Fibroblast of skin of back (primary cell): ENCODE results near the gene AAK1.

Experiments
- DNase-seq: peaks from one replicate; pipeline ENCODE4 v3.0.0-alpha.2; 2013

AAK1 gene

DNA sequence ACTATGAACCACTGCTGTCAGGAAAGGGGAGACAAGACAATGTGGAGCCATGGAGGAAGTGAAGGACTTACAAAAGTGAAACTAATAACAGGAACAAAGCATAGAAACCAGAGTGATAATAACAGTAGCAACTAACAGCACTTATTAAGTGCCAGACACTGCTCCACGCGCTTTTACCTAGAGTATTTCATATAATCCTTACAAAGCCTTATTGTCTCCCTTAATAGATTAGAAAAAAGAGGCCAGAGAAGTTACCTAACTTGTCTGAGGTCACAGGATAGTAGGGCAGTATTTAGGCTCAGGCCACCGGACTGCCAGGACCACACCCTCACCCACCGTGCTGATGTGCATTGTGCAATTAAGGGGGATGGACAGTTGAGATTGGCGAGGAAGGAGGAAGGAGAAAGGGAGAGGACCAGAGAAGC lies 107.7 kb downstream of the AAK1 start:
- DNase-seq: no peak

DNA sequence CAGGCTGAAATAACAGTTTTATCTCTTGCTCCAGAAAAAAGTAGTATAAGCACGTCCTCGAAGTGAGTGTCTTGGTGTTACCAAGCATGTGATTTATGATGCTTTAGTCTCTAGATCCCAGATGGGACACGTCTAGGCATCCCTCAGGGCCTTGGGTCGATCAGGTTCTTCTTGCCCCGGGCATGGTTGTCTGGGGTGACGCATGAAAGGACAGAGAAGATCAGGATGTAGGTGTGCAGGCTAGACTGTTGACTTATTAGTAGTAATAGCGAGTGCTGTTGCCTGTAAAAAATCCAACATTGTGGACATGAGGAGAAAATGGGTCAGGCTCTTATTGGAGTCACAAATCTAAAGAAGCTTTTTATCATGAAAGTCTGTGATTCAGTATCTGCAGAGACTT lies 112.4 kb downstream of the AAK1 start:
- DNase-seq: no peak

DNA sequence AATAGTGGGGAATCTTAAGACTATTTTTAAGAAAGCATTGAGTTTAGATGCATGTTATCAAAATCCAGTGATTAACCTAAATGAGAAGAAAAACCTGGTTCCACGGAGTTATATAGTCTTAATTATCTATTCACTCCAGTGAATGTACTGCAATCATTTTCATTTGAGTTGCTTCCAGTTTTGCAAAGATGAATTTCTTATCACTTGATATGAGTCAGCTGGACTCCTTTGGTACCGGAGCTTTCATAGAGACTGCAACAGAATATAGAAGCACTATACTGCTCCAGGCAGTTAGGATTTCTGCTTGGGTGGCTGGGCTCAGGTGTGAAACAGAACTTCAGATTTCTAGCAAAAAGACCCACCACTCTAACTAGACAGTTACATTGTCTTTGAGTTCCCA lies 114.1 kb downstream of the AAK1 start:
- DNase-seq: no peak

DNA sequence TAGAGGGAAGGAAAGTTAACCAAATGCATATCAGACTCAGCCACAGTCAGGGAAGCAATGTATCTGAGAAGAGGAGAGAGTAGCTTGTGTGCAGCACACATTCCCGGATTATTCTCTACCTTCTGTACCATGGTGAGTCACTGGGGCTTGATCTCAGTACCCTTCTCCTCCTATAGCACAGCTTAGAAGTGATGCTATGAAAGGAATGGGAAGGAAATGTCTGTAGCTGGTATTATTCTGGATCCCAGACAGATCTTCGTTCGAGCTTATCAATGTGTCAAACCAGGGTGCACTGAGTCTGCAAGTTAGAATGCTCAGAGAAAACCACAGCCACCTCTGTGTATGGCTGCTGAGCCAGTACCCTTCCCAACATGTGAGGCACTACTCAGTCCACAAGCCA lies 118.3 kb downstream of the AAK1 start:
- no peak for DNase-seq

DNA sequence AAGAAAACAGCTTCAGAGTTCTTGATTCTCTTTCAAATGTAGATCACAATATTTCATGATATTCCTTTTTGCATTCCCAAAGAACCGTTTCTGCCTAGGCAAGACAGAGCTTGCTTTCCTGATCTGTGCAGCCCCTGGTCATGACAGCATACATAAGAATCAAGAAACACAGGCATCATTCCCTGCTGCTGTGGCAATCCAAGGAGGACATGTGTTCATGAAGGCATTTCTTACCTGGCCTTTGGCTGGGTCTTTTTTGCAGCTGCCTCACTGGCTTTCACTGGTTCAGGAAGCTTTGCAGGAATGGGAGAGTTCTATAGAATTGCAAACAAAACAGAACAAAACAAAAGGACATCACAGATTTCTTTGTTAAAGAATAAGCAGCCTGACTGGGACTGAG lies 118.7 kb downstream of the AAK1 start:
- DNase-seq: no peak

DNA sequence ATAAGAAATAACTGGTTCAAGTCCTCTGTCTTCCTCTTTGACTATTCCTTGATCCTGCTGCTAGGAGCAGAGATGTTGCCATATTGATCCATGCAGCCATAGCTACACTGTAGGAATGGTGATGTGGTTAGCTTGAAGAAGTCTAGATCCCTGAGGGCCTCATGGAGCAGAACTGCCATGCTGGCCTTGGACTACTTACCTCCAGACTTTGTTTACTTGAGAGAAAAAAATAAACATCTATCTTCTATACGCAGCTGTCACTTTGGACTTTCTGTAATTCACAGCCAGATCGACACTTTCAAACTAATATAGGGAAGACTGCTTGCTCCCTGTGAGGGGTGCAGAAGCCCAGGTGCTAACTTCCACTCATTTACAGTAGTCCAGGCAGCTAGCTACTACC lies 121.8 kb downstream of the AAK1 start:
- DNase-seq: no peak

DNA sequence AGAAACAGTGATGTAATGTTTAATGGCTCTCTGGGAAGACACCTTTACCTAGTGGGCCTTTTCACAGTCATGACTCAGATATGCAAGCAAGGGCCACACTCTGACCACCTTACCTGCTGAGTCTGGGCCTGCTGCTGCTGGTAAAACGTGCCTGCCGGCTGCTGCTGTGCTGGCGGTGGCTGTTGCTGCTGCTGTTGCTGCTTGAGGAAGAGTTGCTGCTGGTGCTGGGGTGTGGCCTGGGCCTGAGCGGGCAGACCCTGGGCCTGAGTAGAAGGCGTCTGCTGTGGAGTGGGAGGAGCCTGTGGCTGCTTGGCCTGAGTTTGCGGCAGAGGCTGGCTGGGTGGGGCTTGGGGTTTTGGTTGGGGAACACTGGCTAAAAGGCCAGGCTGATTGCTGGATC lies 124.7 kb downstream of the AAK1 start:
- DNase-seq: no peak

DNA sequence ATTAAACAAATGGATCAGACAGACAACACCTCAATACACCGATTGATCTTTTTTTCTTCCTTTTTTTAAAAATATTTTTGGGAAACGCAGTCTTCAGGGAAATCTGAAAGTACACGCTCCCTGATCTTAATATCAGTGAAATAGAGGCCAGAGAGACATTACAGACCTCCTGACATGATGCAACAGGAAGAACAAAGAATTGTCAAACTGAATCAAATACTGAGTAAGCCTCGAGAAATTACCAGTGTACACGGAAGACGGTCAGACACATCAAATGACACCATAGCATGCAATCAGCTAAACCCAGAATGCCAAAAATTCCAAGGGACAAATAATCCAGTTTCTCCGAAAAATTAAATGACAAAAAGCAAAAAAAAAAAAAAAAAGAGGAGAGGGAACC lies 126.1 kb downstream of the AAK1 start:
- peak; percentile 11 for DNase-seq

DNA sequence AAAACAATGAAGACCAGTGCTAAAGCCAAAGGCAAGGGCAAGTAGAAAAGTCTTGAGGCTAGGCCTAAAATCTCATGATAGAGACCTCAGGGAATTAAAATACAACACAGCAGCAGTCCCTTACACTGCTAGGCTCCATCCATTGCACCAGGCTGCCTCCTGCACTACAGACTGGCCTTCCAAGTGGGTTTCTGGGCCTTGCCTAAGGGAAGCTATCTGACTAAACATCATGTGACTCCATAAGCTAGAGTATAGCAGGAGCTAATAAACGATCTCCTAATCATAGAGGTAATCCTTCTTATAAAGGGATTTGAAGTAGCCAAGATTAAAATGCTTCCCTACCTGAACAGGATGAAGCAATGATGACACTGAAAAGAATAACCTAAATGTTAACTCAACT lies 128.7 kb downstream of the AAK1 start:
- no peak for DNase-seq

DNA sequence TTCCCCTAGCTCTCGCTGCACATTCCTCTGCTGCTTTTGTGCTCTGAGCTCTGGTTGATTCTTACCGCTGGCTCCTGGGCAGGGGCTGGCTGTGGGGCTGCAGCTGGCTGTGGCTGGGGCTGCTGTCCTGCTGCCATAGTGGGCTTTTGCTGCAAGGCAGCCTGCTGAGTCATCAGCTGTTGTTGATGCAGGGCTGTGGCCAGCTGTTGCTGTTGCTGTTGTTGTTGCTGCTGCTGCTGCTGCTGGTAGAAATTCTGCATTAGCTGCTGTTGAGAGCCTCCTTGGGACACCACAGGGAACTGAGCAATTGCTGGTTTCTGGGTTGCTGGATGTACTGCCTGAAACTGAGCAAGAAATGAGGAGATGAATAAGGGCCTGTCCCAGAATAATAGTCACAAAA lies 129.1 kb downstream of the AAK1 start:
- DNase-seq: peak; percentile 74

DNA sequence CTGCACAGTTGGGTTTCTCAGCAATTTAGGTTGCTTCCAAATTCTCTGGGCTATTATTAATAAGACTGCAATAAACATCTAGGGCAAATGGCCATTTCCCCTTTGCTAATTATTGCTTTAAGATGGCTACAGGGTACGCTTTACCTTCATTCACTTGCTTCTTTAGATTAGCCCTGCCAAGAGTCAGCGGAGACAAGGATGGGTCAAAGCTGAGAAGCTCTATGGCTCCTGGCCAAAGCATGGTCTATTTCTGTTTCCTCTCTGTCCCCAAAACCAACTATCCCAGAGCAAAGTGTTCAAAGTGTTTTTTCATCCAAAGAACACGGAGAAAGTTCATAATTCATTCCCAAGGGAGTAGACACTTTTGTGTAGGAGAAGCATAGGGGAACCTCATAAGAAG lies 131.1 kb downstream of the AAK1 start:
- no peak for DNase-seq

DNA sequence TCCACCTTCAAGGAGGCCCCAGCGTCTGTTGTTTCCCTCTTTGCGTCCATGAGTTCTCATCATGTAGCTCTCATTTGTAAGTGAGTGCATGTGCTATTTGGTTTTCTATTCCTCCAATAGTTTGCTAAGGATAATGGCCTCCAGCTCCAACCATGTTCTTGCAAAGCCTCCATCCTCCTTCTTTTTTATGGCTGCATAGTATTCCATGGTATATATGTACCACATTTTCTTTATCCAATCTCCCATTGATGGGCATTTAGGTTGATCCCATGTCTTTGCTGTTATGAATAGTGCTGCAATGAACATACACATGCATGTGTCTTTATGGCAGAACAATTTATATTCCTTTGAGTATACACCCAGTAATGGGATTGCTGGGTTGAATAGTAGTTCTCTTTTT lies 133.3 kb downstream of the AAK1 start:
- DNase-seq: no peak

DNA sequence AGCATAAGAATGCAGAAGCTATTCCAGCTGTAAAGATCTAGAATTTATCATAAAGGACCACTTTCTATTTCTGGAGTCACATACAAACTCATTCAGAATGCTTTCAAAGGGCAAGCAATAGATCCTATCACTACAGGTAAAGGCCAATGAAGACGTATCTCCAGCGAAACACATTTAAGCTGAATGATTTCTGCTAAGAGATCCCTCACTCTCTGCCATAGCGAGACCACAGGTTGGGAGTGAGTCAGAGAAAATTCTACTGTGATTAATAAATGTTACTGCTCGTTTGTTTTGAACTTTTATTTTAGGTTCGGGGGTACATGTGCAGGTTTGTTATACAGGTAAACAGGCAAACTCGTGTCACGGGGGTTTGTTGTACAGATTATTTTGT lies 133.8 kb downstream of the AAK1 start:
- DNase-seq: no peak

DNA sequence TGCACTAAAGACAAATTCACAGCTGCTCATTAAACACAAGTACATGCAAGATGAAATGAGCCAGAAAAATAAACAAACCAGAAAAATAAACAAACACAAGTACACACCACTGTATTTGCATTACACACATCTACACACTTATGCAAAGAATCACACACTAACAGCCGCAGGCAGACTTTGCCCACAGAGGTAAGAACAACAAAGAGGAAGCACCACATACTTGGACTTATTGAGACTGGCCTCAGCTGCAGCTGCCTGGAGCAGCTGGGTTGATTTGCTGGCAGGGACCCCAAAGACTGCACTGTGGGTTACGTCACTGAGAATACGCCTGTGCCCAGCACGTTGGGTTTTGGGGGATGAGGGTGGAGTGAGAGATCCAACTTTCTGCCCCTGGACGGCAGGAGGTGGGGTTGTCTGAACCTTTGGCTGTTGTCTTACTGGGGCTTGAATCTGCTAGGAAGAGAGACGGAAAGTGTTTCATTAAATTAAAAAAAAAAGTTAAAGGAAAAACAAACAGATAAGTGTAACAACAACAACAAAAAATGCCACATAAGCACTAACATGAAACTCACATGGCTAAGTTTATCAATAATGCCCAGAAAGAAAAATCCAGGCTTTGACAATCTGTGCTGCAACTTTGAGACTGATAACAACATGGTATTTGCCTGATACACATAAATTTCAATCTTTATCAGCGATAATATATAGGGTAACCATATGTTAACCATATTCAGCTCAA lies 134.4 kb downstream of the AAK1 start:
- DNase-seq: no peak

DNA sequence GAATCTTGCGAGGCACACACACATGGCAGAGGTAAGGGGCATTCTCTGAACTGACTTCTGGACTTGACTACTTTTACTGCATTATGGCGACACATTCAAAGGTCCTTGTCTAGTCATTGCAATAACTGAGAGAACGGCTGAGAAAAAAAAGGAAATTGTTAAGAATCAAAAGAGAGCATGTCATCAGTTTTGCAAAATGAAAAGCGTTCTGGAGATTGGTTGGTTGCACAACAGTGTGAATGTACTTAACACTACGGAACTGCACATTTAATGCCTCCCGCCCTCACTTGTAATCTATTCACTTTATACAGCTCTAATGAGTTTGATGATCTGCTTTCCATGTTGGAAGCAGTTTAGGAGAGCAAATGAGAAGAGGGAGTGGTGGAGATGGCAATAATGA lies 137.8 kb downstream of the AAK1 start:
- no peak for DNase-seq

DNA sequence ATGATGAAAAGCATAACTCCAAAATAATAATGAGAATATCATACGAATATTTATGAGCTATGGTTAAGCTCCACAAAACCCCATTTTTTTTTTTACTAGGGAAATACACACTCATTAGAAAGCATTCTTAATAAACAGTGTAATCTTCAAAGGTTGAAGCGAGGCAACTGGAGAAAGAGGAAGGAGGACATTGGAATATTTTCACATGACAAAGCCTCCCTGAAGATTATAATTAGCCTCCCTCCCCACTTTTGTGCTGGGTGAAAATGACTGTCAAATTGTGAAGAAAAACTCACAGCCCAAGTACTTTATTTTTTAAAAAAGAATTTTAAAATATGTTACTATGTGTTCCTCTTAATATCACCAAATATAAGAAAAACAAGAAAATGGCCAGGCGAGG lies 142.2 kb downstream of the AAK1 start:
- DNase-seq: no peak

DNA sequence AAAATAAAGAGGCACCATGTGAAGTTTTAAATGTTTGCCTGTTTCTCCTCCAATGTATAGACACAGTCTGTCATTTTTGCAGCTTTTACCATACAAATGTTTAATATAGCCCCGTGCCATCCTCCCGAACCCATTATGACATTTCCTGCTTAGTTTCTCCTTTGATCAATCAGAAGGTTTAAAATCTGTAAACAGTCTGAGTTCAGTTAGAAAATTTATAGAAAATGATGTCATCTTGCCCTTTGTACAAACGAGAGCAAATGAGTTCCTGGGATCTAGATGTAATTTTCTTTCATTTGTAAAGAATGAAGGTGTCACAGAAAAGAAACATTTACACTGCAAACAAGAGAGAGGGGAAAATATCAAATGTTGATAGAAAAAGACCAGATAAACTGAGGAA lies 143.6 kb downstream of the AAK1 start:
- DNase-seq: no peak

DNA sequence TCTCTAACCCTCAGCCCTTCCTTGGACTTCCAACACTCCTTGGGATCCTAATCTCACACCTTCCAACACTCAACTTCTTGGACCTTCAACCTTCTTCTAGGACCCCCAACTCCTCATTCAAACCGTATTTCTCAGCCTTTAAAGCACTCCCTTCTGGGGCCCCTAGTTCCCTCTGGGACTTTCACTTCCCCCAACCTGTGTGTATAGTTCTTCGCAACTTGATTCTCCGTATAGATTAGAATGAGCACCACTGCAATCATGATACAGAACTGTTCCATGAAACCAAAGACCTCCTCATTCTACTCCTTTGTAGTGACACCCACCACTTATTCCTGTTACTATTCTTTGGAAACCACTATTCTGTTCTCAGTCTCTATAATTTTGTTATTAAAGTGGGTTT lies 144.3 kb downstream of the AAK1 start:
- no peak for DNase-seq

DNA sequence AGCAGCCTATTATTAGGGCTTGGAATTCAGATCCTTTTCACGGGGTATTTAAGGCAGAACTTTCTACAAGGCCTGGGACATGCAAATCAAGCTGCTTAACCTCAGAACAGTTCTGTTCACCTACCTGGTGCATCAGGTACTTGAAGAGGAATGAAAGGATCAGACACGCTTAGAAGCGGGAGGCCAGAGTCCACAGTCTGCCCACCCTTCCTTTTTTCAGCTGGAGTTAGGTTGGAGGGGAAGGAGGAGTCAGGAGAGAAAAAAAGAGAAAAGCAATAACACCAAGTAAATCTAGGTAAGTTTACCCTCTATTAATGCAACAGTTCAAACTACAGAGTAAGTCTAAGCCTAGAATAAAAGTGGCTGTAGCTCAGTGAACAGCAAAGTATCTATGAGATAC lies 147.7 kb downstream of the AAK1 start:
- no peak for DNase-seq

DNA sequence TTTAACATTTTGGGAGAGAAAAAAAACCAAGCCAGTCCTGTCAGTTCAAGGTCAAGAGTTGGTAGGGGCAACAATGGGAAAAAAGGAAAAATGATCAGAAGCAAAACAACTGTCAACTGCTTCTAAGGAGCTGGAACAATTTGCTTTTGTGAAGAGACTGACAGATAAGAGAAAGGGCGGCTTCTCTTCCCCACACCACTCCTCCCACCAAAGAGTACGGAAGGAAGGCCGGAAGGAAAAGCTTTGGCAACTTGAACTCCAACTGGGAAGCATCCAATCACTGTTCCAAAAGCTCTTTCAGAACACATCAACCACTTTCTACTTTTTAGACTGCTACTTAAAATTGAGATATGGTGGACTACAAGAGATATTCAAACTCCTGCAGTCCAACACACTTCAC lies 148.5 kb downstream of the AAK1 start:
- DNase-seq: no peak

DNA sequence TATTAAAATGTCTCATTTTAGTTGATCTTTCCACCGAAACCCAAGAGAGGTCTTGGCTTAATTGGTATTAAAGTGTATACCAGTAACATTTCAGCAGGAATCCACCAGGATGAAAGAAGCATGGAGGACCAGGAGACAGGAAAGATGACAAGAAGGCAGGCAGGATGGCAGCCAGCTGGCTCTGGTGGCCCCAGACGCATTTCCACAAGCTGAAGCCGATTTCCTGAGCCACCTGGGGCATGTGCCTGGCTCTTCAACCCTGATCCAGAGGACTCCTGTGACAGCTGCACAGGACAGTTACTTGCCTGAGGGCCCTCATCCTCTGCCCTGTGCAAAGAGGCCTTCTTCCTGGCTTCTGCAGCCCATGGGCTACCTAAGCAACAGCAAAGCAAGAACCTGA lies 149.4 kb downstream of the AAK1 start:
- DNase-seq: no peak

DNA sequence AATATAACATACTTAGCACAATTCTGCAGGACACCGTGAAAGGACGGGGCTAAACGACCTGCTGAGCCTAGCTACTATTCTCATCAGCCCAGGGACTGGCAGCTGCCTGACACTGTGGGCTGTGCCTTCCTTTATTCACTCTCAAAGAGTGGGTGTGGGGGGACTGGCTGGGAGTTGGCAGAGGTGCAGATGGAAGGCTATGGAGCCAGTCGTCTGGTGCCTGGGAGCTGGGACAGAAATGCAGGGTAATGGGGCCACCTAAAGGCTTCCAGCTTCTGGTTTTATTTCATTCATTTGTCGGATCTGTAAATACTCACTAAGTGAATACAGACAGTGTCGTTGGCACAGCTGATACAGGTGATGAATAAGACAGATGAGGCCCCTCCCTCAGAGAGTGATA lies 150.3 kb downstream of the AAK1 start:
- no peak for DNase-seq

DNA sequence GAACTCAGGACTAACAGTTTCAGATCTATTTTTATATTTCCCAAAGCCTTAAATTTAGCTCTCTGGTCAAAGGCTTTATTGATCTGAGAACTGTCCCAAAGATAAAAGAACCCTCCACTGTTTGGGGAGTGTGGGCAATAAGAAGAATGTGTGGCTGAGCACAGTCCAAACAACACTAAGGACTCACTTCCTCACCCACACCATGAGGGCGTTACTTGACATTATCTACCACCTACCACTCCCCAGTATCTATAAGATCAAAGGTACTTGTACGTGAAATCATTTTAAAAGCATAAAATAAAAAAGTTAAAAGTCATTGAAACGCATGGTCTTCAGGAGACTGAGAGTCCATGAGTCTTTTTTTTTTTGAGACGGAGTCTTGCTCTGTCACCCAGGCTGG lies 151.7 kb downstream of the AAK1 start:
- no peak for DNase-seq

DNA sequence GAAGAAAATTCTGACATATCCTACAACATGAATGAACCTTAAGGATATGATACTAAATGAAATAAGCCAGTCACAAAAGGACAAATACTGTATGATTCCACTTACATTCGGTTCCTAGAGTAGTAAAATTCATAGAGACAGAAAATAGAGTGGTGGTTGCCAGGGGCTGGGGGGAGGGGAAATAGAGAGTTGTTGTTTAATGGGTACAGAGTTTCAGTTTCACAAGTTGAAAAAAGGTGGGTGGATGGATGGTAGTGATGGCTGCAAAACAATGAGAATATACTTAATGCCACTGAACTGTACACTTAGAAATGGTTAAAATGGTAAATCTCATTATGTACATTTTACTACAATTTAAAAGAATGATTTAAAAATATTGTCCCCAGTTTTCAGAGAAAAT lies 153.1 kb downstream of the AAK1 start:
- no peak for DNase-seq

DNA sequence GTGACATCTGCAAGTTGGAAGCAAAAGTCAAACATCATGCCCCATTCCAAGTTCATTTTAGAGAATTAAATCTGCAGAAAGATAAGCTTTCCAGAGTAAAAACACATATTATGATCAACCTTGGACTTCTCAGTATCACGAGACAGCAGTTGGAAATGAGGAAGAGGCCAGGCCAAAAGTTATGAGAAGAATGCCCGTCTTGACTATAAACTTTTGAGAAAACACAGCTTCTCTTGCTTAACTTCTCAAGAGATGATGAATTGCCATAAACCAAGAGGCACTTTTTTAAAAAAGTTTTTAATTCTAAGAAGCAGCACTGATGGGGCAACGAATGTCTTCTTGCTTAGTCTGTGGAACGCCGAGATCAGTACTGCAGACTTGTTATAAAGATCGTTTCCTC lies 153.7 kb downstream of the AAK1 start:
- no peak for DNase-seq
